ENCODE results near the gene SLC6A20. TPM values are rescaled to one million over a fixed set of nuclear protein-coding genes. Genes with fewer than 3 reads are reported as not detected.

SLC6A20 gene
- total RNA-seq, 1 donor, result 0.10 TPM

GRCh38 chr3:45816544-45816943, 20.2 kb upstream of the SLC6A20 start:
- Histone ChIP-seq H3K4me3 (ENCODE audit: low read length) (no peak overlapping the region), H3K27me3 (ENCODE audit: insufficient read depth, low read length) (no peaks in the 10 kb centered on the region), H3K4me1 (ENCODE audit: insufficient read depth, low read length) (no peaks in the 10 kb centered on the region), H3K9me3 (ENCODE audit: low read depth, low read length) (no peaks in the 10 kb centered on the region)

- H3K4me3 ChIP-seq (ENCODE audit: low read length), result no peak overlapping the region
- H3K27me3 ChIP-seq (ENCODE audit: insufficient read depth, low read length), result no peaks in the 10 kb centered on the region
- H3K4me1 ChIP-seq (ENCODE audit: insufficient read depth, low read length), result no peaks in the 10 kb centered on the region
- no peaks in the 10 kb centered on the region for H3K9me3 ChIP-seq (ENCODE audit: low read depth, low read length)
These were observed 18.0 kb upstream of the SLC6A20 start for GRCh38 chr3:45814322-45814721.

GRCh38 chr3:45807681-45808540, 11.6 kb upstream of the SLC6A20 start:
- Histone ChIP-seq H3K4me1 (ENCODE audit: insufficient read depth, low read length) (no peaks in the 10 kb centered on the region), H3K27me3 (ENCODE audit: insufficient read depth, low read length) (no peaks in the 10 kb centered on the region), H3K9me3 (ENCODE audit: low read depth, low read length) (no peaks in the 10 kb centered on the region), H3K4me3 (ENCODE audit: low read length) (no peak overlapping the region)

- H3K4me1 ChIP-seq (ENCODE audit: insufficient read depth, low read length), result no peaks in the 10 kb centered on the region
- no peaks in the 10 kb centered on the region for H3K9me3 ChIP-seq (ENCODE audit: low read depth, low read length)
- H3K4me3 ChIP-seq (ENCODE audit: low read length), result no peak overlapping the region
- no peaks in the 10 kb centered on the region for H3K27me3 ChIP-seq (ENCODE audit: insufficient read depth, low read length)
These were observed 10.8 kb upstream of the SLC6A20 start for GRCh38 chr3:45807133-45807532.

GRCh38 chr3:45806072-45806471, 9.7 kb upstream of the SLC6A20 start:
- H3K4me1 ChIP-seq (ENCODE audit: insufficient read depth, low read length), result no peaks in the 10 kb centered on the region
- H3K27me3 ChIP-seq (ENCODE audit: insufficient read depth, low read length), result no peaks in the 10 kb centered on the region
- H3K9me3 ChIP-seq (ENCODE audit: low read depth, low read length), result no peaks in the 10 kb centered on the region
- no peak overlapping the region for H3K4me3 ChIP-seq (ENCODE audit: low read length)

GRCh38 chr3:45803252-45803935, 7.1 kb upstream of the SLC6A20 start:
- no peak overlapping the region for H3K4me3 ChIP-seq (ENCODE audit: low read length)
- peaks cover 7% of the 10 kb centered on the region for H3K27me3 ChIP-seq (ENCODE audit: insufficient read depth, low read length)
- H3K9me3 ChIP-seq (ENCODE audit: low read depth, low read length), result no peaks in the 10 kb centered on the region
- no peaks in the 10 kb centered on the region for H3K4me1 ChIP-seq (ENCODE audit: insufficient read depth, low read length)

GRCh38 chr3:45802146-45802545, 5.8 kb upstream of the SLC6A20 start:
- Histone ChIP-seq H3K9me3 (ENCODE audit: low read depth, low read length) (no peaks in the 10 kb centered on the region), H3K27me3 (ENCODE audit: insufficient read depth, low read length) (peaks cover 20% of the 10 kb centered on the region), H3K4me1 (ENCODE audit: insufficient read depth, low read length) (no peaks in the 10 kb centered on the region), H3K4me3 (ENCODE audit: low read length) (no peak overlapping the region)

GRCh38 chr3:45800611-45801010, 4.3 kb upstream of the SLC6A20 start:
- H3K4me3 ChIP-seq (ENCODE audit: low read length), result no peak overlapping the region
- H3K27me3 ChIP-seq (ENCODE audit: insufficient read depth, low read length), result peaks cover 35% of the 10 kb centered on the region
- H3K4me1 ChIP-seq (ENCODE audit: insufficient read depth, low read length), result peaks cover 14% of the 10 kb centered on the region
- no peaks in the 10 kb centered on the region for H3K9me3 ChIP-seq (ENCODE audit: low read depth, low read length)

- peaks cover 14% of the 10 kb centered on the region for H3K4me1 ChIP-seq (ENCODE audit: insufficient read depth, low read length)
- peaks cover 45% of the 10 kb centered on the region for H3K27me3 ChIP-seq (ENCODE audit: insufficient read depth, low read length)
- no peaks in the 10 kb centered on the region for H3K9me3 ChIP-seq (ENCODE audit: low read depth, low read length)
- no peak overlapping the region for H3K4me3 ChIP-seq (ENCODE audit: low read length)
These were observed 3.2 kb upstream of the SLC6A20 start for GRCh38 chr3:45799586-45799985.

- Histone ChIP-seq H3K9me3 (ENCODE audit: low read depth, low read length) (no peaks in the 10 kb centered on the region), H3K27me3 (ENCODE audit: insufficient read depth, low read length) (peaks cover 53% of the 10 kb centered on the region), H3K4me1 (ENCODE audit: insufficient read depth, low read length) (peaks cover 14% of the 10 kb centered on the region), H3K4me3 (ENCODE audit: low read length) (no peak overlapping the region)
These were observed 1.7 kb upstream of the SLC6A20 start for GRCh38 chr3:45798034-45798433.

GRCh38 chr3:45796902-45797637, 734 bp upstream of the SLC6A20 start:
- peaks cover 53% of the 10 kb centered on the region for H3K27me3 ChIP-seq (ENCODE audit: insufficient read depth, low read length)
- no peaks in the 10 kb centered on the region for H3K9me3 ChIP-seq (ENCODE audit: low read depth, low read length)
- peaks cover 14% of the 10 kb centered on the region for H3K4me1 ChIP-seq (ENCODE audit: insufficient read depth, low read length)
- H3K4me3 ChIP-seq (ENCODE audit: low read length), result no peak overlapping the region

GRCh38 chr3:45795509-45795881, 841 bp downstream of the SLC6A20 start:
- H3K9me3 ChIP-seq (ENCODE audit: low read depth, low read length), result no peaks in the 10 kb centered on the region
- H3K27me3 ChIP-seq (ENCODE audit: insufficient read depth, low read length), result peaks cover 53% of the 10 kb centered on the region
- H3K4me1 ChIP-seq (ENCODE audit: insufficient read depth, low read length), result peaks cover 19% of the 10 kb centered on the region
- peak overlapping the region; percentile 8 for H3K4me3 ChIP-seq (ENCODE audit: low read length)

- peaks cover 19% of the 10 kb centered on the region for H3K4me1 ChIP-seq (ENCODE audit: insufficient read depth, low read length)
- peaks cover 2% of the 10 kb centered on the region for H3K9me3 ChIP-seq (ENCODE audit: low read depth, low read length)
- H3K27me3 ChIP-seq (ENCODE audit: insufficient read depth, low read length), result peaks cover 53% of the 10 kb centered on the region
- no peak overlapping the region for H3K4me3 ChIP-seq (ENCODE audit: low read length)
These were observed 1.7 kb downstream of the SLC6A20 start for GRCh38 chr3:45794660-45795059.

GRCh38 chr3:45794177-45794560, 2.2 kb downstream of the SLC6A20 start:
- Histone ChIP-seq H3K9me3 (ENCODE audit: low read depth, low read length) (peaks cover 7% of the 10 kb centered on the region), H3K4me3 (ENCODE audit: low read length) (no peak overlapping the region), H3K4me1 (ENCODE audit: insufficient read depth, low read length) (peaks cover 19% of the 10 kb centered on the region), H3K27me3 (ENCODE audit: insufficient read depth, low read length) (peaks cover 50% of the 10 kb centered on the region)

GRCh38 chr3:45793482-45794176, 2.7 kb downstream of the SLC6A20 start:
- H3K4me3 ChIP-seq (ENCODE audit: low read length), result no peak overlapping the region
- H3K4me1 ChIP-seq (ENCODE audit: insufficient read depth, low read length), result peaks cover 19% of the 10 kb centered on the region
- peaks cover 46% of the 10 kb centered on the region for H3K27me3 ChIP-seq (ENCODE audit: insufficient read depth, low read length)
- peaks cover 8% of the 10 kb centered on the region for H3K9me3 ChIP-seq (ENCODE audit: low read depth, low read length)
